BLaER1 treated with 17β-estradiol and CSF1 and Interleukin-3, amounts not matched to agents 10 nM and 100 nM (cell line): Measurements from ENCODE around the gene GTF2F2.

ENCODE experiments used
- H3K27ac ChIP-seq, 11 experiments: shearing (Covaris generic); formaldehyde crosslinking; 2 replicates each; pipeline ENCODE4 v1.8.1; 2022
- H3K27me3 ChIP-seq, 11 experiments: shearing (Covaris generic); formaldehyde crosslinking; 2 replicates each; pipeline ENCODE4 v1.8.1; 2022
- H3K36me3 ChIP-seq, 11 experiments: shearing (Covaris generic); formaldehyde crosslinking; 2 replicates each; pipeline ENCODE4 v1.8.1; 2022
- H3K4me1 ChIP-seq, 10 experiments: shearing (Covaris generic); formaldehyde crosslinking; 2 replicates each; pipeline ENCODE4 v1.8.1; 2022
- H3K4me2 ChIP-seq, 11 experiments: shearing (Covaris generic); formaldehyde crosslinking; 2 replicates each; pipeline ENCODE4 v1.8.1; 2022
- H3K4me3 ChIP-seq, 10 experiments: shearing (Covaris generic); formaldehyde crosslinking; 2 replicates each; pipeline ENCODE4 v1.8.1; 2022
- H3K9ac ChIP-seq, 11 experiments: shearing (Covaris generic); formaldehyde crosslinking; 2 replicates each; pipeline ENCODE4 v1.8.1; 2022
- H3K9me3 ChIP-seq, 11 experiments: shearing (Covaris generic); formaldehyde crosslinking; replicated peaks in 1 of 11; 2 replicates each; pipeline ENCODE4 v1.8.1; 2022
- H4K20me1 ChIP-seq, 11 experiments: shearing (Covaris generic); formaldehyde crosslinking; 2 replicates each; pipeline ENCODE4 v1.8.1; 2022
- Cebpa-rat ChIP-seq, 11 experiments: shearing (Covaris generic); IDR thresholded peaks; 2 replicates each; pipeline ENCODE4 v1.8.1; 2022

The GTF2F2 gene

DNA sequence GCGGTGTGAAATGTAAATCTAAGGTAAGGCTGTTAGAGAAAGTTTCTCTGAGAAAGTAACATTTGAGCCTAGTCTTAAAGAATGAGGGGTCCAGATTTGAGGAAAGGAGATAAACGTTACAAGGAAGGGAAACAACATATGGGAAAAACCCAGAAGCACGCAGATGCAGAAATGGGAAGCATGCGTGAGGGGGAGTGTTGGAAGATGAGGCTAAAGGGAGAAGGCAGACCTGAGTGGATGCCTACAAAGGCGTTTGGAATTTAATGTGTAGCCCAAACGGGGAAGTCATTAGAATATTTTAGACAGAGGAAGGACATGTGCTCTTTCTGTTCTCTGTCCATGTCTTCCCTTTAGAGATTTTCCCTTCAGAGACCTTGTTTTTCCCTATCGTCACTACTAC is 159.7 kb downstream of the GTF2F2 start:
- H3K9me3 ChIP-seq = peaks cover 0 to 8% (median 4%) of the 10 kb centered on the region in 11 experiments; a peak in 4 of 22 replicates
- H3K27ac ChIP-seq = no peak overlapping the region
- 0 out of 22 replicates have a peak, but pooled peaks cover 0 to 7% (median 0%) of the 10 kb centered on the region in 11 experiments for H4K20me1 ChIP-seq
- no peak overlapping the region for H3K9ac ChIP-seq
- H3K27me3 ChIP-seq = no peaks in the 10 kb centered on the region
- peaks cover 0 to 55% (median 13%) of the 10 kb centered on the region in 10 experiments; a peak in 17 of 20 replicates for H3K4me1 ChIP-seq
- no peak for TF ChIP-seq Cebpa-rat (IDR thresholded peaks at IDR 0.05)
- H3K36me3 ChIP-seq = peaks cover 12 to 59% (median 39%) of the 10 kb centered on the region in 11 experiments
- no peak overlapping the region for H3K4me3 ChIP-seq
- H3K4me2 ChIP-seq = peak overlapping the region in 3 of 11 experiments; percentile 29 to 47 (median 43); a peak in 5 of 22 replicates

- no peak for TF ChIP-seq Cebpa-rat (IDR thresholded peaks at IDR 0.05)
- Histone ChIP-seq H3K27me3 (no peaks in the 10 kb centered on the region), H3K4me1 (peaks cover 0 to 55% (median 13%) of the 10 kb centered on the region in 10 experiments; a peak in 17 of 20 replicates), H4K20me1 (0 out of 22 replicates have a peak, but pooled peaks cover 0 to 7% (median 0%) of the 10 kb centered on the region in 11 experiments), H3K4me3 (no peak overlapping the region), H3K4me2 (peak overlapping the region in 3 of 11 experiments; percentile 29 to 47 (median 43); a peak in 4 of 22 replicates), H3K27ac (no peak overlapping the region), H3K9me3 (peaks cover 0 to 8% (median 4%) of the 10 kb centered on the region in 11 experiments; a peak in 4 of 22 replicates), H3K9ac (peak overlapping the region in 1 of 11 experiments; percentile 4; a peak in 1 of 22 replicates), H3K36me3 (peaks cover 13 to 66% (median 47%) of the 10 kb centered on the region in 11 experiments)
These were observed 160.7 kb downstream of the GTF2F2 start for GRCh38 chr13:45280751-45281634.

DNA sequence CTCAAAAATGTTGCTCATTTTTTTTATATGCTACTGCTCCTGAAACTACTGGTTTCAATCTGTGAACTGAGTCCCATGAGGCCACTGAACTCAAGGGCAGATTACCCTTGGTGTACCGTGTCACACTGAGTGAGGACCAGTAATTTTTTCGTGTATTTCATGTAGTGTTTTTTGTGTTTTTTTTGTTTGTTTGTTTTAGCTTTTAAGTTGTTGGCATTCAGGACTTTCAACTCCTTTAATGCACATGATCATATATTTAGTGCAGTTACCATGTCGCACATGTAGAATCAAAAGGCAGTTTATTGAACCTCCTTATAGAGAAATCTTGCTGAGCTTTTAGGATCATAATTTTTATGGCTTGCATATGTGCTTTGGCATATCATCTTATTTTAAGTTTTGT is 162.7 kb downstream of the GTF2F2 start:
- Histone ChIP-seq H3K27ac (no peak overlapping the region), H4K20me1 (0 out of 22 replicates have a peak, but pooled peaks cover 0 to 7% (median 0%) of the 10 kb centered on the region in 11 experiments), H3K27me3 (no peaks in the 10 kb centered on the region), H3K9me3 (no peaks in the 10 kb centered on the region), H3K4me1 (peaks cover 0 to 36% (median 0%) of the 10 kb centered on the region in 10 experiments; a peak in 6 of 20 replicates), H3K9ac (no peak overlapping the region), H3K36me3 (peaks cover 27 to 73% (median 54%) of the 10 kb centered on the region in 11 experiments), H3K4me2 (no peak overlapping the region), H3K4me3 (no peak overlapping the region)
- TF ChIP-seq Cebpa-rat (IDR thresholded peaks at IDR 0.05) = no peak

- Histone ChIP-seq H3K27ac (no peak overlapping the region), H3K4me2 (no peak overlapping the region), H3K9ac (no peak overlapping the region), H3K27me3 (no peaks in the 10 kb centered on the region), H3K9me3 (no peaks in the 10 kb centered on the region), H3K36me3 (peaks cover 18 to 59% (median 44%) of the 10 kb centered on the region in 11 experiments), H4K20me1 (no peaks in the 10 kb centered on the region), H3K4me1 (peaks cover 0 to 4% (median under 1%) of the 10 kb centered on the region in 10 experiments; a peak in 11 of 20 replicates), H3K4me3 (no peak overlapping the region)
- no peak for TF ChIP-seq Cebpa-rat (IDR thresholded peaks at IDR 0.05)
These were observed 169.7 kb downstream of the GTF2F2 start for GRCh38 chr13:45289936-45290563.

- Histone ChIP-seq H4K20me1 (no peaks in the 10 kb centered on the region), H3K36me3 (peaks cover 10 to 42% (median 24%) of the 10 kb centered on the region in 11 experiments; a peak in 21 of 22 replicates), H3K27ac (no peak overlapping the region), H3K9me3 (no peaks in the 10 kb centered on the region), H3K9ac (no peak overlapping the region), H3K4me3 (no peak overlapping the region), H3K4me2 (no peak overlapping the region), H3K27me3 (no peaks in the 10 kb centered on the region), H3K4me1 (peaks cover 0 to 24% (median 19%) of the 10 kb centered on the region in 10 experiments; a peak in 15 of 20 replicates)
- no peak for TF ChIP-seq Cebpa-rat (IDR thresholded peaks at IDR 0.05)
These were observed 171.9 kb downstream of the GTF2F2 start for GRCh38 chr13:45292176-45292575.

GRCh38 chr13:45295536-45295935 is 175.2 kb downstream of the GTF2F2 start:
- peak overlapping the region in 9 of 11 experiments; percentile 1 to 67 (median 36); a peak in 13 of 22 replicates for H3K4me2 ChIP-seq
- peak overlapping the region in 1 of 11 experiments; percentile 28; a peak in 1 of 22 replicates for H3K27ac ChIP-seq

GRCh38 chr13:45296259-45296658 is 175.9 kb downstream of the GTF2F2 start:
- Histone ChIP-seq H3K4me2 (peak overlapping the region in 7 of 11 experiments; percentile 3 to 67 (median 41); a peak in 11 of 22 replicates), H3K4me3 (no peak overlapping the region), H3K27ac (peak overlapping the region in 1 of 11 experiments; percentile 28; a peak in 1 of 22 replicates), H3K27me3 (no peaks in the 10 kb centered on the region), H4K20me1 (no peaks in the 10 kb centered on the region), H3K36me3 (peaks cover 0 to 5% (median 0%) of the 10 kb centered on the region in 11 experiments; a peak in 1 of 22 replicates), H3K9ac (no peak overlapping the region), H3K9me3 (no peaks in the 10 kb centered on the region), H3K4me1 (peaks cover 0 to 36% (median 20%) of the 10 kb centered on the region in 10 experiments; a peak in 16 of 20 replicates)
- TF ChIP-seq Cebpa-rat (IDR thresholded peaks at IDR 0.05) = no peak

More at GRCh38 chr13:45295536-45295935, 175.2 kb downstream of the GTF2F2 start:
- H3K4me3 ChIP-seq = no peak overlapping the region
- H4K20me1 ChIP-seq = no peaks in the 10 kb centered on the region
- no peaks in the 10 kb centered on the region for H3K27me3 ChIP-seq
- no peaks in the 10 kb centered on the region for H3K9me3 ChIP-seq
- peaks cover 0 to 12% (median 0%) of the 10 kb centered on the region in 11 experiments; a peak in 3 of 22 replicates for H3K36me3 ChIP-seq
- no peak for TF ChIP-seq Cebpa-rat (IDR thresholded peaks at IDR 0.05)
- H3K9ac ChIP-seq = no peak overlapping the region
- H3K4me1 ChIP-seq = peaks cover 0 to 36% (median 20%) of the 10 kb centered on the region in 10 experiments; a peak in 16 of 20 replicates

DNA sequence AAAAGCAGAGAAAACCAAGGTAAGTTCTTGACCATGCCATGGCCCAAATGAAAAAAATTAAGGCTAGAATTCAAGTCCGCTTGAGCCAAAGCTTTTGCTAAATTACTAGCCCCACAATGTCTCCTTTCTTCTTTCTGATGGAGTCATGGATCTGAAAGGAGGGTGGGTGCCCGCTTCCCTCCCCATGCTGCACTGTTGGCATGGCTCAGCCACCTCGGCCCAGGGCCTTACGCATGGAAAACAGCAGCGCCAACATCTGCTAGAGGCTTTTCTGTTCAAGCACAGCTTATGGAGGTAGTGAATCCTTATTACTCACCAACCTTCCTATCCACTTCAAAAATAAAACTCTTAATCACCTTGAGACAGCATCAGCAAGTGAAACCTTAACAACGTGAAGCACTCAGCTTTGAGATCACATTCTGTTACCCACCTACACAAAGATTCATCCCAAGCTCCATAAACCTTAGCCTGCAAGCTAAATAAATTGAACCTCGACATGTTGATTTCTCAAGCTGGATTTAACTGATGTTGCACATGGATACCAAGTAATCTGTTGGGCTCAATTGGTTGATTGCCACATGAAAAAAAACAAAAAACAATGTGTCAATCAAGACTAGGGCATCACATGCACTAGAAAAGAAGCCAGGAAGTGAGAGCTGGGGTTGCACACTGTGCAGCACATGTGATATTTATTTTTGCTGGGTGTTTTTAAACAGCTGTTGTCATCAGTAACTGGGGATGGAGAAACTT is 177.3 kb downstream of the GTF2F2 start:
- H3K9ac ChIP-seq = no peak overlapping the region
- no peak overlapping the region for H3K27ac ChIP-seq
- H3K4me1 ChIP-seq = peaks cover 0 to 36% (median 20%) of the 10 kb centered on the region in 10 experiments; a peak in 16 of 20 replicates
- H3K4me2 ChIP-seq = peak overlapping the region in 1 of 11 experiments; percentile 36; a peak in 1 of 22 replicates
- no peaks in the 10 kb centered on the region for H3K27me3 ChIP-seq
- H4K20me1 ChIP-seq = no peaks in the 10 kb centered on the region
- H3K4me3 ChIP-seq = no peak overlapping the region
- H3K36me3 ChIP-seq = no peaks in the 10 kb centered on the region
- no peak for TF ChIP-seq Cebpa-rat (IDR thresholded peaks at IDR 0.05)
- H3K9me3 ChIP-seq = no peaks in the 10 kb centered on the region
